Activated naive CD8-positive, alpha-beta T cell treated with anti-CD3 and anti-CD28 coated beads, Interleukin-2, amount 50 U/mL, for 24 hours (primary cell): ENCODE measurements around the gene PCED1A.

Experiments
- ATAC-seq: fragments of 150-1000 bp; cut with Tn5 transposase; one replicate; pipeline ENCODE4 v1.10.0; 2021
- DNase-seq: peaks from one replicate; pipeline ENCODE4 v3.0.0; 2021
- H3K27ac Mint-ChIP-seq: one replicate; pipeline ENCODE4 v1.8.0; 2021; ENCODE audit warnings: mild to moderate bottlenecking, mixed read lengths
- H3K27me3 Mint-ChIP-seq: one replicate; pipeline ENCODE4 v1.8.0; 2021; ENCODE audit warnings: mixed read lengths
- H3K36me3 Mint-ChIP-seq: one replicate; pipeline ENCODE4 v1.8.0; 2021; ENCODE audit warnings: low read depth, mixed read lengths
- H3K4me1 Mint-ChIP-seq: one replicate; pipeline ENCODE4 v1.8.0; 2021; ENCODE audit warnings: mixed read lengths
- H3K4me3 Mint-ChIP-seq: one replicate; pipeline ENCODE4 v1.8.0; 2021; ENCODE audit warnings: mild to moderate bottlenecking, moderate library complexity, mixed read lengths
- H3K9me3 Mint-ChIP-seq: one replicate; pipeline ENCODE4 v1.8.0; 2021; ENCODE audit warnings: mixed read lengths

The PCED1A gene

DNA sequence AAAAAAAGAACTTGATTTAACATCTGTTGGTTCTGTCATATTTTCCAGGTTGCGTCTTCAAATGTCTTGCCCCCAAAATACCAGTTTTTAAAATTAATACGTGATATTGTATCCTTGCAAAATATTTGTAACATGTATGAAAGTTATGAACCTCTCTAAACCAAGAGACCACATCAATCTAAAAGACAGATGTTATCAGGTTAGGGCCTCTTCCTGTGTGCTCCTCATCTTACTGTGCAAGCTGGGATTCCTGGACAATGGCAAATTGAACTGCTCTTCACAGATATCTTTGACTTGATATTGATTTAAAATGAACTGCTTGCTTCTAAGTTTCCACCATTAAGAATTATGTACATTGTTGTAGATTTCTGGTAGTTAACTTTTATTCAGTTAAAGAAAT is 14.7 kb downstream of the PCED1A start:
- Mint-ChIP-seq H3K9me3 (no peaks in the 10 kb centered on the region), H3K4me1 (peaks cover 22% of the 10 kb centered on the region), H3K27ac (no peak overlapping the region), H3K36me3 (no peaks in the 10 kb centered on the region), H3K27me3 (peaks cover 16% of the 10 kb centered on the region), H3K4me3 (no peak overlapping the region)
- ATAC-seq, result no peak
- no peak for DNase-seq

- H3K27ac Mint-ChIP-seq, result no peak overlapping the region
Observed at GRCh38 chr20:2822073-2822472, 18.4 kb downstream of the PCED1A start.

GRCh38 chr20:2820896-2821869 is 19.3 kb downstream of the PCED1A start:
- Mint-ChIP-seq H3K27ac (no peak overlapping the region), H3K9me3 (no peaks in the 10 kb centered on the region), H3K27me3 (peaks cover 23% of the 10 kb centered on the region), H3K4me3 (no peak overlapping the region), H3K4me1 (peaks cover 20% of the 10 kb centered on the region), H3K36me3 (no peaks in the 10 kb centered on the region)
- DNase-seq, result no peak
- no peak for ATAC-seq

More at GRCh38 chr20:2822073-2822472, 18.4 kb downstream of the PCED1A start:
- H3K27me3 Mint-ChIP-seq, result peaks cover 23% of the 10 kb centered on the region
- ATAC-seq (peak; percentile 76), DNase-seq (peak; percentile 37)
- no peaks in the 10 kb centered on the region for H3K9me3 Mint-ChIP-seq
- H3K4me3 Mint-ChIP-seq, result no peak overlapping the region
- no peaks in the 10 kb centered on the region for H3K36me3 Mint-ChIP-seq
- H3K4me1 Mint-ChIP-seq, result peaks cover 28% of the 10 kb centered on the region

GRCh38 chr20:2820084-2820895 is 20.2 kb downstream of the PCED1A start:
- no peak for ATAC-seq
- Mint-ChIP-seq H3K27ac (no peak overlapping the region), H3K4me3 (no peak overlapping the region), H3K36me3 (no peaks in the 10 kb centered on the region), H3K4me1 (peaks cover 14% of the 10 kb centered on the region), H3K27me3 (peaks cover 23% of the 10 kb centered on the region), H3K9me3 (no peaks in the 10 kb centered on the region)
- DNase-seq, result no peak

GRCh38 chr20:2817891-2818595 is 22.4 kb downstream of the PCED1A start:
- Mint-ChIP-seq H3K4me1 (peaks cover 14% of the 10 kb centered on the region), H3K4me3 (no peak overlapping the region), H3K9me3 (no peaks in the 10 kb centered on the region), H3K27ac (no peak overlapping the region), H3K36me3 (no peaks in the 10 kb centered on the region), H3K27me3 (peaks cover 28% of the 10 kb centered on the region)
- no peak for DNase-seq
- ATAC-seq, result no peak

- Mint-ChIP-seq H3K27ac (peak overlapping the region; percentile 41), H3K4me3 (no peak overlapping the region), H3K9me3 (peaks cover 4% of the 10 kb centered on the region), H3K4me1 (peaks cover 14% of the 10 kb centered on the region), H3K36me3 (no peaks in the 10 kb centered on the region), H3K27me3 (peaks cover 31% of the 10 kb centered on the region)
- DNase-seq (no peak), ATAC-seq (no peak)
Observed at GRCh38 chr20:2817341-2817726, 23.1 kb downstream of the PCED1A start.

GRCh38 chr20:2816583-2817340 is 23.7 kb downstream of the PCED1A start:
- ATAC-seq (no peak), DNase-seq (no peak)
- Mint-ChIP-seq H3K4me3 (no peak overlapping the region), H3K4me1 (peaks cover 10% of the 10 kb centered on the region), H3K27me3 (peaks cover 36% of the 10 kb centered on the region), H3K9me3 (peaks cover 6% of the 10 kb centered on the region), H3K36me3 (no peaks in the 10 kb centered on the region), H3K27ac (no peak overlapping the region)

DNA sequence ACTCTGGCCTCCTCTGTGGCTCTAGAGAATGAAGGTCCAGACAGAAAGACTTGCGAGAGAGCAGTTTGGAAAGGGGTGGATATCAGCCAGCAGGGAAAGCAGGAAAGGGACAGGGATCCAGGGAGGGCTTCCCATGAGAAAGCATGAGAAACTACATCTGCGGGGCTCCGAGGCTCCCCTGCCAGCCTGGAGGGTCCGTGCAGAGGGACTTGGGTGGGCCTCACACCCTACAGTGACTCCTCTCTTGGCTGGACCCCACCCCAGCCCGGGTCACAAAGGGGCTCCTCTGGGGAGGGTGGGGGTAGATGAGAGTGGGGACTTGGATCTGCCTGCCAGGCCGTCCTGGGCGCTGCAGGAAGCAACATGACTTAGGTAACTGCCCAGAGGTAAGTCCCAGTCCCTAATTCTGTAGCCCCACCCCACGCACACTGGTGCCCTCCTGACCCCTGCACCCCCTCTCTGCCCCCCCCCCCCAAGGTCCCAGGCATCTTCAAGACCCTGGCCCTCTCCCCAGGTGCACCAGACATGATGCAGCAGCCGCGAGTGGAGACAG is 24.3 kb downstream of the PCED1A start, which contains the start of gene TMEM239:
TSS of gene TMEM239 (plus strand) at position 335 of the 553 bp plus-strand sequence. CDS start at position 526, 191 bp downstream.
- ATAC-seq, result no peak
- H3K27me3 Mint-ChIP-seq, result peaks cover 35% of the 10 kb centered on the region
- no peaks in the 10 kb centered on the region for H3K36me3 Mint-ChIP-seq
- no peak within 1 kb of the TSS for H3K4me3 Mint-ChIP-seq
- H3K9me3 Mint-ChIP-seq, result peaks cover 9% of the 10 kb centered on the region
- no peak within 1 kb of the TSS for H3K27ac Mint-ChIP-seq
- no peak for DNase-seq
- H3K4me1 Mint-ChIP-seq, result peaks cover 6% of the 10 kb centered on the region

- Mint-ChIP-seq H3K4me1 (peaks cover 5% of the 10 kb centered on the region), H3K27ac (no peak overlapping the region), H3K27me3 (peaks cover 36% of the 10 kb centered on the region), H3K36me3 (no peaks in the 10 kb centered on the region), H3K4me3 (no peak overlapping the region), H3K9me3 (peaks cover 11% of the 10 kb centered on the region)
- ATAC-seq, result no peak
- no peak for DNase-seq
Observed at GRCh38 chr20:2815242-2815900, 25.1 kb downstream of the PCED1A start.

GRCh38 chr20:2814587-2815051 is 25.8 kb downstream of the PCED1A start, which contains the start of gene C20orf141:
C20orf141 (plus strand) TSS chr20:2814987; CDS start chr20:2815185, 198 bp downstream.
- Mint-ChIP-seq H3K9me3 (peaks cover 11% of the 10 kb centered on the region), H3K4me1 (peaks cover 2% of the 10 kb centered on the region), H3K4me3 (no peak within 1 kb of the TSS), H3K27me3 (peaks cover 30% of the 10 kb centered on the region), H3K36me3 (no peaks in the 10 kb centered on the region), H3K27ac (no peak within 1 kb of the TSS)
- no peak for ATAC-seq
- no peak for DNase-seq

DNA sequence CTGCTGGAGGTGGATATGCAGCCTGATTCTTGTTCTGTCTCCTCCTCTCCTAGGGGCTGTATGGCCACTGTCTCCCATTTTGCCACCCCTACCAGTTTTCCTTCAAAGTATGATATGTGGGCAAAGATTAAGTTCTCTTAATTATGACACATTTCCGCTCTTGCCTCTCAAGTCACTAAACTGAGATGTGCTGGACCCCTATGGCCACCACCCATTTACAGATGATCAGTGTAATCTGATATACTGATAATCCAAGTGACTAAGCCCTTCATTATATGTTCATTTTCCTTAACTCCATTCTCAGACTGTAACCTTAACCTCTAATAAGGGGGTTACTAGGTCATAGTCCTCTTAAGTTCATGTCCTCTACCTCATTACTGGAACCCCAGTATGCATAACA is 26.4 kb downstream of the PCED1A start:
- H3K27ac Mint-ChIP-seq, result no peak overlapping the region
- ATAC-seq (no peak), DNase-seq (no peak)
- no peaks in the 10 kb centered on the region for H3K36me3 Mint-ChIP-seq
- peaks cover 11% of the 10 kb centered on the region for H3K9me3 Mint-ChIP-seq
- H3K4me1 Mint-ChIP-seq, result peaks cover 2% of the 10 kb centered on the region
- peaks cover 32% of the 10 kb centered on the region for H3K27me3 Mint-ChIP-seq
- no peak overlapping the region for H3K4me3 Mint-ChIP-seq

- no peaks in the 10 kb centered on the region for H3K4me1 Mint-ChIP-seq
- H3K4me3 Mint-ChIP-seq, result no peak overlapping the region
- peaks cover 36% of the 10 kb centered on the region for H3K27me3 Mint-ChIP-seq
- DNase-seq (no peak), ATAC-seq (no peak)
- no peaks in the 10 kb centered on the region for H3K36me3 Mint-ChIP-seq
- peaks cover 11% of the 10 kb centered on the region for H3K9me3 Mint-ChIP-seq
- H3K27ac Mint-ChIP-seq, result no peak overlapping the region
Observed at GRCh38 chr20:2812189-2812588, 28.3 kb downstream of the PCED1A start.

- peaks cover 51% of the 10 kb centered on the region for H3K27me3 Mint-ChIP-seq
- H3K4me3 Mint-ChIP-seq, result no peak overlapping the region
- ATAC-seq (no peak), DNase-seq (no peak)
- H3K27ac Mint-ChIP-seq, result no peak overlapping the region
- no peaks in the 10 kb centered on the region for H3K4me1 Mint-ChIP-seq
- H3K36me3 Mint-ChIP-seq, result no peaks in the 10 kb centered on the region
- H3K9me3 Mint-ChIP-seq, result peaks cover 11% of the 10 kb centered on the region
Observed at GRCh38 chr20:2809690-2810089, 30.8 kb downstream of the PCED1A start.
